MV-4-11 (cell line): ENCODE data around the gene RASSF8.

Experiments used
- DNase-seq: peaks from one replicate; lab custom pipeline; 2025; lab: John Stamatoyannopoulos, UW

RASSF8 gene

DNA sequence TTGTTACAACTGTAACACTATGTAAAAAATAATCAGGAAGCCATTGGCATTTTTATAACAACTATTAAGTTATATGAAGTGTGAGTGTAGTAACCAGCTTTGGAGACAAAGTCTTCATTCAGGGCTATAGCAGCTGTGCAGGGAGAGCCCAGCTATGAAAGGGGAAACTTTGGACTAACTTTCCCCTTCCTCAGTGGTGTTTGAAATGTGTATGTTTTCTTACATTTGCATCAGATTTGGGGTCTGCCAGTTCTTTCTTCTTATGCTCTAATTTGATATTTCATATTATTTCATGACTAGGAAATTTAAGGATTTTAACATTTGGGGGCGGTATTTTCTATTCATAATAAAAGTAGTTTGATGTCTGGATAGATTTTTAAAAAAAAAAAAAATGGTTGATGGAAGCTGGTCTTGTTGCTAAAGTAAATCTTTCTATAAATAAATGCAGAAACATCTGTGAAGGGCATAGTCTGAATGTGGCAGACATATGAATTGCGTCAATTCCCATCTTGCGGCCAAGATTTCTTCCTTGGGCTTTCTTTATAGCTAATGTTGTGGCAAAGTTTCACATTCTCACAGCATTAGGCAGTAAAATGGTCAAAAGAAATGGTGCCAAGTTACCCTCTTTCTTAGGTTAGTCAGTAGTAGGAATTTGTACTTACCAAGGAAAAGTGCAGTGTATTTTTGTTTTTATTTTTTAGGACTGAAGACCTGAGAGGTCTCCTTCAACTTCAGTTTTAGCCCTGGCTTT, 35.6 kb downstream of the RASSF8 start:
- no peak for DNase-seq

DNA sequence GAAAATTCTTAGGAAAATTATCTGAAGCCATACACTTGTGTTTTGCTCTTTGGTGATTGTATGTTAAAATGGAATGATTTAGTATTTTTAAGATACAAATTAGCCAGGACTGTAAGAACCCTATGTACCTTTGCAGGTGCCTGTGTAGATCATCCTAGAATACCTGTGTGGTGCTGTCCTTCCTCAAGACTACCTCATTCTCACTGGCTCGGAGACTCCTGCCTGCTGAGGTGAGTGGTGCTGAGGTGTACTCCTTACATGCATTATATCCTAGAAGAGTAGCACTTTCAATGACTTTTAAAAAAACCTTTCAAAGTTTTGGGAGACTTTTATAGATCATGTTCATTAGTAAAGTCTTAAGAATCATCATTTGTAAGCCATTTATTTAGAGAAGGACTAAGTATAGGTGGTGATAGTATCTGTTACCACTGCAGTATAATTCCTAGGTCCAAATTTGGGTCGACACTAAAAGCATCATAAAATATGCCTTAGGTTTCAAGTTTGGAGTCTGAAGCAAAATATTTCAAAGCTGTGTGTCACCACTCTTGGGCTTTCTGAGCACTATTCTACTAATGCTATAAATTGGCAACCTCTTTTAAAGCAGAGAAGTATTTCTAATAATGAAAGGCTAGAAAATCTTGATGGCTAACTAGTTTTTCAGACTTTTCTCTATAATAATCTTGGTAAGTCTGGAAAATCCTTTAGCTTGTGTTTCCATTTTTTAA, 36.6 kb downstream of the RASSF8 start:
- DNase-seq, result no peak

DNA sequence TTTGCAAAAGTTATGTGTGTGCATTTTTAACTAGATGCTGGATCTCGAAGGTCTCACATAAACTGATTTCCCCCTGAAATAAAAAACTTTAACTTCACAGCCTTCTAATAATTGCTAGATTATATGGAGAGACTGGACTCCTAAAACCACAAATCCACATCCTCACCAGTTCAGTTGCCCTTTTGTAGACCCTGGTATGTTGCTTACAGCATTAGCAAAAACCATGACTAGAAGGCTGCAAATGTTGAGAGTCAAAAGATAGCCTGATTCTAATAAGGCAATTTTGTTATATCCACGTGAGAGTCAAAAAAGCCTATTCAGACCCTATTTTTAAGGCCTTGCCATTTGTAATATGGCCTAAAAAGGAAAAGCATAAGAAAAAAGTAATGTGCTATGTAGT, 37.4 kb downstream of the RASSF8 start:
- no peak for DNase-seq

DNA sequence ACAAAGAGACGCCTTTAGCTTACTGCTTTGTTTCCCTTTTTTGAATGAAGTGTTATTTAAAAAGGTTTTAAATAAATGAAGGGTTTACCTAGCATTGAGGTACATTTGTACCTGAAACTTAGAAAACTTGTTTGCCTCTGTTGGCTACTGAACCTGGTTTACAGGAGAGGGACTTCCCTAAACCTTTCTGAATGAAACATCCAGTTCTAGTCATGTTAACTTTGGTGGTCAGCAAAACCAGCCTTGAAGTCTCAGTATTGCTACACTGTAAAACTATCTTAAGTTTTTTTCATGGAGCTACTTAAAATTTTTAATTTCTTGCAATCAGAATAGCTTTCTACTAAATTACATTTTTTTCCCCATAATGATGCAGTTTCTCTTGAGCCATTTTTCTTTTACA, 38.2 kb downstream of the RASSF8 start:
- DNase-seq, result no peak

DNA sequence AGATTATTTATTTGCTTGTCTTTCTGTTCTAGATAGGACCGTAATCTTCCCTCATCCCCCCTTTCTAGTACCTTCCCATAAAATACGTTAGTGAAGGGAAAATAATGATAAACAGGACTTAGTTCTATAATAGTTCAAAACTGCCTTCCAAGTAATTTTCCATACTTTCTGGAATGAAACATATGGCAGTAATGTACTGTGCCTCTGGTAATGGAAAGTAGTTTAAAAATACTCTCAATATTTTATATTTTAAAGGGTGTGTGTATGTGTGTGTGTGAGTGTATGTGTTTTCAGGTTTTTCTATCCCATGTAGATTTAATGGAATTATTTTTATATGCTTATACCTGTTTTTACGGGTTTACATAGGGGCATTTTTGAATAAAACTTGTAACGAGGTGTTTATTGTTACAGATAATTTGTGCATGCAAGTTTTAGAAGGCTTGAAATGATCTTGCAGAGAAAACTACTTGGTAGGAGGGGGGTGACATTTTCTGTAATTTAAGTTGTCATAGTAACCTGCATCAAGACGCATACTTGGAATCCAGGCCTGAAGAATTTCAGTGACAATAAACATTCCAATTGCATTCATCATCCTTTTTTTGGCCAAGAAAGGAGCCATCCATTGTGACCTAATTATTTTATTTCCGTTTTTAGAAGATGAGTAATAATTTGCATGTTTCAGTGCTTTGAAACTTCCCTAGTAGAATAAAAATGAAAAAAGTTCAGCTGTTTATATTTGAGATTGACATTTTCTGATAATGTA, 38.9 kb downstream of the RASSF8 start:
- no peak for DNase-seq

- no peak for DNase-seq
These were observed 42.4 kb downstream of the RASSF8 start for GRCh38 chr12:26000898-26001297.

DNA sequence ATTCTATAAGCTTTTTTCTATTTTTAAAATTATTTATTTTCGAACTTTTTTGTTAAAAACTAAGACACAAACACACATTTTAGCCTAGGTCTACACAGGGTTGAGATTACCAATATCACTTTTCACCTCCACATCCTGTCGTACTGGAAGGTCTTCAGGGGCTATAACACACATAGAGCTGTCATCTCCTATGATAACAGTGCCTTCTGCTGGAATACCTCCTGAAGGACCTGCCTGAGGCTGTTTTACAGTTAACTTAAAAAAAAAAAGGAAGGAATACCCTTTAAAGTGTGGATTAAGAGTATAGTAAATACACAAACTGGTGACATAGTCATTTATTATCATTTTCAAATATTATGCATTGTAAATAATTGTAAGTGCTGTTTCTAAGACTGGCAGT, 43.0 kb downstream of the RASSF8 start:
- no peak for DNase-seq

DNA sequence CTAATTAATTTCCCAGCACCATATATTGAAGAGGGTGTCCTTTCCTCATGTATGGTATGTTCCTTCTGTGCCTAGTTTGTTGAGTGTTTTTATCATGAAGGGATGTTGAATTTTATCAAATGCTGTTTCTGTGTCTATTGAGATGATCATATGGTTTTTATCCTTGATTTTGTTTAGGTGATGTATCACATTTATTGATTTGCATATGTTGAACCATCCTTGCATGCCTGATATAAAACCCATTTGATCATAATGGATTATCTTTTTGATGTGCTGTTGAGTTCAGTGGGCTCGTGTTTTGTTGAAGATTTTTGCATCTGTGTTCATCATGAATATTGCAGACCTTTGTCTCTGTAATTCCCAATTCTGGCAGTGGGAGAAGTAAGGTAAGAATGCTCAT, 44.6 kb downstream of the RASSF8 start:
- DNase-seq, result no peak

DNA sequence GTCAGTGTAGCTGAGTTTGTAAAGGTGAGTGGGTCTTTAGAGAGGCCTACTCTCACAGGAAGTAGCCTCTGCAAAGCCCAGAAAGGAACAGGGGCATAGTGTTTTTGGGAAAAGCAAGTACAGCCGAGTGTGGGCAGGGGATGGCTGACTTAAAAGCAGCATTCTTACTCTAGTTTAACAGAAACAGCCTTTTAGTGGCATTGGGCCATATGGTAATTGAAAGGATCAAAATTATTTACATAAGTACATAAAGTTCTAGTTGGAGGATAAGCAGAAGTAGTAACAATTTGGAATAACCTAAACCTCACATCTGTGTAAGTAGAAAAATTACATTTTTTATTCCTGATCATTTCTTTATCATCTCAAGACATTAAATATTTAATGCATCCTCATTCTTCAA, 49.1 kb downstream of the RASSF8 start:
- DNase-seq, result no peak

GRCh38 chr12:26009593-26009992, 51.1 kb downstream of the RASSF8 start:
- no peak for DNase-seq

DNA sequence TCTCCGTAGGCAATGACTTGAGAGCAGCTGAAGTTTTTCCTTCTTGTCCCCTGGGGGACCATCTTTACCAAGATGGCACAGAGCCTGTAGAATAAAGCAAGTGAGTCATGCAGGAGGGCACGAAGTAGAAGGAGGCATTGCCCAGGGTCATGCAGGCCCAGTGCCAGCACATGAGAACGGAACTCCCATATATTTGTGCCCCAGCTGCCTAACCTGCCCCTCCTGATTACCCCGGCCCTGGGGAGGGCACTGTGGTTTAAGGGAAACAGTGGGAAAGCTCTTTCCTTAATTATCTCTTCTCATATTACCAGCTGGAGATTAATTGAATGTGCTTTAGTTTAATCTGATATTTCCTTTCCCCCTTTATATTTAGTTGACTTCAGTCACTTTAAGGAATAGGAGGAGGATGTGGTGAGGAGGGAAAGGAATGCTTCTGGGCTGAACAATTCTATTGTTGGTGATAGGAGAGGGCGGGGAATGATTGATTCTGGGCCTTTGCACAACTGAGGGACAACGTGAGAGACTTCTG, 51.9 kb downstream of the RASSF8 start:
- DNase-seq, result no peak

- DNase-seq, result no peak
These were observed 52.6 kb downstream of the RASSF8 start for GRCh38 chr12:26011099-26011498.

DNA sequence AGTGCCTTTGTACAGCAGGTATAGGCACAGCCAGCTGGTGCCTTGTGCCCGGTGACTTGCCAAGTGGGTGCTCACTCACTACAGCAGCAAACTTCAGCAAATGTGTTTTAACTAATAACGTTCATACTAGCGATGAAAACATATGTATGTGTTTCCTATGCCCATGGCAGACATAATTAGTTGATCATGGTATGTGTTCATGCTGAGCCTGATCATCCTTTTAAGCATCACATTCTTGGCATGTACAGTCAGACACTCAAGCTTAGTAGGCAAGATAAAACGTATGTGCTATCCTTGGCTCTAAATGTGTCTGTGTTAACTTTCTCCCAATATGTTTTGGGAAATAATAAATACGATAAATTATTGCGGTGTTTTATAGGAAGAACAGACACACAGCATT, 55.6 kb downstream of the RASSF8 start:
- no peak for DNase-seq

DNA sequence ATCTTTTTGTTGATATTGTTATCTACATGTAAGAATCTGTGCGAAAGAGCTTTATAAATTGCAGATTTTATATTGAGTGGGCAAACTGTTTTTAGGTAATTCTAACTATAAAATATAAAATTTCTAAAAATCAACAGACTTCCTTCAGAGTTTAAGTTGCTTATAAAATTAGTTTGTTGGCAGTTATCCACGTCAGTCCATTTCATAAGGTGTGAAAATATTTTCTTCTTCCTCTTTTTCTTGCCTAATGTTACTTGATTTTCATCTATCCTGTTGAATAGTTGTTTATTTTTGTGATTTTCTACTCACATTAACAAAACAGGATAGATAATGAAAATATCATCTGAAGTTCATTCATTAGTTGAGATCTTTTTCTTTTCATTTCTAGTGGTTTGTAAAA, 58.0 kb downstream of the RASSF8 start:
- DNase-seq, result no peak

DNA sequence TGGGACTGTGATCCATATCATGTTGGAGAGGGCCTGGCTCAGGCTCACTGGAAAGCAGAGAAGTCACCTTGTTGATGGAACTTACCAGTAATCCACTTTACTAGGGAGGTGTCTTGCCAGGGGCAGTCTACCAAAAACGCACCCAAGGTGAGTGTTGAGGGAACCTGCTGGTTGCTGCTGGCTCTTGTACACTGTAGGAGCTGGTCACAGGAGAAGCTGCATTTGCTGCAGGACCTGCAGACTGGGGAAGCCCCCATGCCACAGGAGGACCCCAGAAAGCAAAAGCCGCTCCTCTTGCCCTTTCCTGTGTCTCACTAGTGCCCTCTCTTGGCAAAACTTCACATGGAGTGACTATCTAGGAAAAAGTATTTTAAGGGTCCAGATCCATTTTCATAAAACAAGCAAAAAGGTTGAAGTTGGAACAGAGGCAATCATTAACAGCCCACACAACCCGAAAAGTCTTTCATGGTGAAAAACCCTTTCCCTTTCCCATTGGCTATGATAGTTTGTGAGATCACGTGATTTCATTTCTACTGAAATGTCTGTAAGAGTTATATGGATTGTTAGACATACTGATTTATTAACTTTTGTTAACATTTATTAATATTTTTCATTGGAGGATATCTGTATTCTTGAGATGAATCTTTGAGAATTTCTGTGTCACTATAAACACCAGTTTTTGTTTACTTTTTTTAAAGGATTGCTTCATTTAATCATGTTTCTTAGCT, 59.2 kb downstream of the RASSF8 start:
- DNase-seq, result peak; percentile 18

GRCh38 chr12:26018926-26019325, 60.4 kb downstream of the RASSF8 start:
- no peak for DNase-seq

- DNase-seq, result no peak
These were observed 63.1 kb downstream of the RASSF8 start for GRCh38 chr12:26021534-26021933.

- no peak for DNase-seq
These were observed 63.6 kb downstream of the RASSF8 start for GRCh38 chr12:26022043-26022442.

GRCh38 chr12:26026713-26027112, 68.2 kb downstream of the RASSF8 start:
- no peak for DNase-seq

DNA sequence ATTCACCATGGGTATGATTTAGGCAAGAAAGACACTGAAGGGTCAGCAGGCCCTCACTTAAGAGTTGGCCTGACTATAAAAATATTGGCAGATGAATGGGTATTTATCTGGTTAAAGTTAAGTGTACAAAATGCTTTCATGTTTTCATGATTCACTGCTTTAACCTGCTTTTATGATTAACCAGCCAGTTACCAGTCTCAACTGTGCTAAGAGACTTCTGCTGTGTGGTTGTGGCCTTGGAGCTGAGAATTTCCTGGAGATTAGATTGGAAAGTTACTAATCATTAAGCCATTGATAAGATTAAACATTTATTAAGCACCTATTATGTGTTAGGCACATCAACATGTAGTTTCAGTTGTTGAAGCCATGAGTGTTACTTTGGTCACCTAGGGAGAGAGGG, 68.9 kb downstream of the RASSF8 start:
- no peak for DNase-seq

- DNase-seq, result peak; percentile 6
These were observed 70.7 kb downstream of the RASSF8 start for GRCh38 chr12:26028953-26029735.

DNA sequence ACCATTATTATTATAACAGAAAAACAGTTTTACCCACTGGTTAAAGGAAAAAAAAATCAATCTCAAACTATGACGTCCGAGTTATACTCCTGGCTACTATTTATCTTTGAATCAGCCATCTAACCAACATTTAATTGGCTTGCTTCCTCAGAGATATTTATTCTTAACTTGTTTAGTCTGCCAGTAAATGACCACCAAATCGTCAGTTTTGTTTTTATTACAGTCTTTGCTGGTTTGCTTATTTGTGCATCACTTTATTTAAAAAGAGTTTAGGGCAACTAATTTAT, 71.2 kb downstream of the RASSF8 start:
- DNase-seq, result no peak
